ENCODE measurements around the gene DYTN. TPM values are rescaled to one million over a fixed set of nuclear protein-coding genes. Genes with fewer than 3 reads are reported as not detected.

Gene DYTN
- total RNA-seq, 1 donor from 2014 or later: not detected

DNA sequence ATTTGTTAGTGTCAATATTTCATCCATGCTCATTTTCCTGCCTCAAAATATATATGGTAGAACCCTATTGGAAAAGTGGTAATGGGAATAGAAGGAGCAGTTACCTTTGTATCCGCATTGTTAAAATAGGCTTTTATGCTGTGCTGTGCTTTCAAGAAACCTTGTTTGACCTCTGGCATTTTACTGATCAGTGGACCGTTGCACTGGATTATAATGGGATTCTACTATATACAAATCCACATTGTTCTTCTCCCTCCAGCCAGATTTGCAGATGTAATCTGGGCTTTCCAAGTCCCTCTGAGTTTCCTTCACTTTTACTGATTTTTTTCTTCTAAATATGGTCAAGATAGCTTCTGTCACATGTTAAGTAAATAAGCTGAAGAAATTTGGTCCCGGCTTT lies 99.2 kb downstream of the DYTN start:
- Histone ChIP-seq H3K27ac (ENCODE audit: low read depth, low read length) (no peak overlapping the region), H3K27me3 (ENCODE audit: control insufficient read depth in 3 of 3, insufficient read depth in 3 of 3, low read length in 3 of 3) (no peaks in the 10 kb centered on the region), H3K9me3 (ENCODE audit: control insufficient read depth in 3 of 3, low read length in 3 of 3) (no peaks in the 10 kb centered on the region), H3K9ac (ENCODE audit: low read depth in 1 of 3, low read length in 3 of 3) (no peak overlapping the region), H3K4me1 (ENCODE audit: control insufficient read depth in 3 of 3, insufficient read depth in 3 of 3, low read length in 3 of 3) (no peaks in the 10 kb centered on the region), H3K4me3 (ENCODE audit: low read length in 3 of 3) (no peak overlapping the region), H3K36me3 (ENCODE audit: control insufficient read depth in 3 of 3, insufficient read depth in 3 of 3, low read length in 3 of 3) (no peaks in the 10 kb centered on the region)

DNA sequence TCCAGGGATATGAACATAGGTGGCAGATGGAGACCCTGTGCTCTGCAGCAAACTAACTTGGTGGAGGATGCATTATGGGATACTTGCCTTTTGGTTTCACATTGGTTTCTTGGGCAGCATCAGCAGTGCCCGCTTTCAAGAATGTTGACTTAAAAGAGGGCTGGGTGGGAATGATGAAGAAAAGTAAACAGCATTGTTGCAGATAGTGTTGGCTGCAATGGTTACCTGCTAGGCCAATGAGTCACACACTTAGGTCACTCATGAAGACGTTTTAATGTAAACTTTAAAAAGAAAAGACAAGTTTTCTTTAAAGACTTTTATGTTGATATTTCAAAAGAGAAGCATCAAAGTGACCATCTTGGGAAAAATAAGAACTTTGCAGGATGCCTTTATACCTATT lies 102.0 kb downstream of the DYTN start:
- no peak overlapping the region for H3K9ac ChIP-seq (ENCODE audit: low read depth in 1 of 3, low read length in 3 of 3)
- no peaks in the 10 kb centered on the region for H3K36me3 ChIP-seq (ENCODE audit: control insufficient read depth in 3 of 3, insufficient read depth in 3 of 3, low read length in 3 of 3)
- H3K4me3 ChIP-seq (ENCODE audit: low read length in 3 of 3): no peak overlapping the region
- H3K27ac ChIP-seq (ENCODE audit: low read depth, low read length): no peak overlapping the region
- no peaks in the 10 kb centered on the region for H3K27me3 ChIP-seq (ENCODE audit: control insufficient read depth in 3 of 3, insufficient read depth in 3 of 3, low read length in 3 of 3)
- no peaks in the 10 kb centered on the region for H3K9me3 ChIP-seq (ENCODE audit: control insufficient read depth in 3 of 3, low read length in 3 of 3)
- H3K4me1 ChIP-seq (ENCODE audit: control insufficient read depth in 3 of 3, insufficient read depth in 3 of 3, low read length in 3 of 3): no peaks in the 10 kb centered on the region

DNA sequence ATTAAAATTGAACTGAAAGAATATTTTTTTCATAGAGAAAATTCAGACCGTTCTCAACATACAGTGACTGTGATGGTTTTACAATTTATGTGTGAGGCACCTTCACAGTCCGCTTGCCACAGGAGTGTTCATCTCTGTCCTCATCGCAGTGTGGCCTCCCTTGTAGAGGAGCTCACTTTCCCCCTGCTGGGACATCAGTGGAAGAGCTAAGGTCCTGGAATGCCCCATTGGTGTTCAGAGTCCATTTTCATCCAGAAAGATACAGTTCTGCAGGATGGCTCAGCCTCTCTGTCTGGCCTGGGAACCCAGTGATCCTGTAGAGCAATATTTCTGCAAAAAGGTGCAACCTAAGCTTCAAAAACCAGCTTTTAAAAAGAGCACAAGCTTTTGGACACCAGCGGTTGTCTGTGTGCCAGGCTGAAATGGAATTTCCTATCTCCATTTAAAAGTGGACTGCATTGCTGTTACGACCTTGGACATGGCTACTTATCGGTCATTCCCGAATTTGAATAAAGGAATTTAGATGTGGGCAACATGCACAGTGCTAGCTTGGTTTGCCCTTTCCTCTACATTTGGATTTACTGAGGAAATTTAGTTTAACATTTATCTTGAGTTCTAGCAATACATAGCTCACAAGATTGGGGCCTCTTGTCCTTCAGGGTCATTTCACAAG lies 102.6 kb downstream of the DYTN start:
- Histone ChIP-seq H3K4me1 (ENCODE audit: control insufficient read depth in 3 of 3, insufficient read depth in 3 of 3, low read length in 3 of 3) (no peaks in the 10 kb centered on the region), H3K27ac (ENCODE audit: low read depth, low read length) (no peak overlapping the region), H3K9me3 (ENCODE audit: control insufficient read depth in 3 of 3, low read length in 3 of 3) (no peaks in the 10 kb centered on the region)

DNA sequence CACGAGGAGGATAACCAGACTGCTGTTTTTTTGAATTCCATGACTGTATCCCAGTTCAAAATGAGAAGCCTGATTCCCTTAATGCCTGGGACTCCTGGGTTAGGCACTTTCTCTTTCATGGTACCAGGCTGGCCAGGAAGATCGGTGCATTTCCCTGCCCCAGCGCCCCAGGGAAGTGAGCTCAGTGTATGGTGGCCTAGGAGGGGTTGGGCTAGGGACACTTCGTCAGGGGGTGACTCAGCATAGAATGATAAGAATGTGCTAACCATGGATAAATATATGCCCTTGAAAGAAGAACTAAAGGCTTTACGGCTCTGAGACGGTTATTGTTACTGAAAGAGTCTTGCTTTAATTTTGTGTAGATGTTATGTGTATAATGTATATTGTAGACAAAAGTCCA lies 103.4 kb downstream of the DYTN start:
- H3K9ac ChIP-seq (ENCODE audit: low read depth in 1 of 3, low read length in 3 of 3): no peak overlapping the region
- no peak overlapping the region for H3K27ac ChIP-seq (ENCODE audit: low read depth, low read length)
- no peaks in the 10 kb centered on the region for H3K27me3 ChIP-seq (ENCODE audit: control insufficient read depth in 3 of 3, insufficient read depth in 3 of 3, low read length in 3 of 3)
- no peaks in the 10 kb centered on the region for H3K36me3 ChIP-seq (ENCODE audit: control insufficient read depth in 3 of 3, insufficient read depth in 3 of 3, low read length in 3 of 3)
- H3K9me3 ChIP-seq (ENCODE audit: control insufficient read depth in 3 of 3, low read length in 3 of 3): no peaks in the 10 kb centered on the region
- H3K4me3 ChIP-seq (ENCODE audit: low read length in 3 of 3): no peak overlapping the region
- no peaks in the 10 kb centered on the region for H3K4me1 ChIP-seq (ENCODE audit: control insufficient read depth in 3 of 3, insufficient read depth in 3 of 3, low read length in 3 of 3)

More for the DNA sequence above, 102.6 kb downstream of the DYTN start:
- H3K36me3 ChIP-seq (ENCODE audit: control insufficient read depth in 3 of 3, insufficient read depth in 3 of 3, low read length in 3 of 3): no peaks in the 10 kb centered on the region
- H3K9ac ChIP-seq (ENCODE audit: low read depth in 1 of 3, low read length in 3 of 3): no peak overlapping the region
- H3K4me3 ChIP-seq (ENCODE audit: low read length in 3 of 3): no peak overlapping the region
- H3K27me3 ChIP-seq (ENCODE audit: control insufficient read depth in 3 of 3, insufficient read depth in 3 of 3, low read length in 3 of 3): no peaks in the 10 kb centered on the region

DNA sequence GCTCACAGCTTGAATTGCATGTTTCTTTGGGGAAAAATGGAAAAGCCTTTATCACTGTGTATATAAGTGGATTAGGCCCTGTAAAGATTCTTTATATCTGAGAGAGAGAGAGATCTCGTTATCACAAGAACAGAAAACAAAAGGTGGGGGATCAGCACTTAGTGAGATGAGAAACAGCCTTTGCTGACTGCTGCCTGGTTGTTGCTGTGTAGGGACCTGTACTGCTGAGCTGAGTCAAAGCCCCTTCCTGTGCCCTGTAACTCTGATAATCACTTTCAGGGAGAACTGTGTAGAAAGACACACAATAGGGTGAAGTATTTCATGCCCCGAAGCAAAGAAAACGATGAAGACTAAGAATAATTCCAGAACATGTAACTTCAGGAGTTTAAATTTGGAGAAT lies 106.5 kb downstream of the DYTN start:
- Histone ChIP-seq H3K9ac (ENCODE audit: low read depth in 1 of 3, low read length in 3 of 3) (no peak overlapping the region), H3K4me1 (ENCODE audit: control insufficient read depth in 3 of 3, insufficient read depth in 3 of 3, low read length in 3 of 3) (no peaks in the 10 kb centered on the region), H3K27me3 (ENCODE audit: control insufficient read depth in 3 of 3, insufficient read depth in 3 of 3, low read length in 3 of 3) (no peaks in the 10 kb centered on the region), H3K27ac (ENCODE audit: low read depth, low read length) (no peak overlapping the region), H3K36me3 (ENCODE audit: control insufficient read depth in 3 of 3, insufficient read depth in 3 of 3, low read length in 3 of 3) (no peaks in the 10 kb centered on the region), H3K4me3 (ENCODE audit: low read length in 3 of 3) (no peak overlapping the region), H3K9me3 (ENCODE audit: control insufficient read depth in 3 of 3, low read length in 3 of 3) (no peaks in the 10 kb centered on the region)

DNA sequence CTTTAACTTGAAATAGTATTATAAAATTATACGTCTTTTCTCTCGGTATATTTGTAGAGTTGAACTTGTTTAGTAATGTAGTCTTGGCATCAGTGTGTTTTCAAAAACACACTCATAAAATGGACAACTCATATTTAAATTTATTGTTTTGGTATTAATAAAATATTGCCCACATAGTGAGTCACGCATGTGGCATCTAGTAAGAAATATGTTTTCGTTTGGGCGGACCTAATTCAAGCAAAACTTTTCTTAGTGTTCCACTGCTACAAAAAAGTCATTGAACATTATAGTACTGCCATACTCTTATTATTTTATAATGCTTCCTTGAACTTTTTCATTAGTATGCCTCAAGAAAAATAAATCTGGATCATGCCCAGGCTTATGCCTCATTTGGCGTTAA lies 107.0 kb downstream of the DYTN start:
- Histone ChIP-seq H3K9me3 (ENCODE audit: control insufficient read depth in 3 of 3, low read length in 3 of 3) (no peaks in the 10 kb centered on the region), H3K4me3 (ENCODE audit: low read length in 3 of 3) (no peak overlapping the region), H3K27ac (ENCODE audit: low read depth, low read length) (no peak overlapping the region), H3K36me3 (ENCODE audit: control insufficient read depth in 3 of 3, insufficient read depth in 3 of 3, low read length in 3 of 3) (no peaks in the 10 kb centered on the region), H3K9ac (ENCODE audit: low read depth in 1 of 3, low read length in 3 of 3) (no peak overlapping the region), H3K4me1 (ENCODE audit: control insufficient read depth in 3 of 3, insufficient read depth in 3 of 3, low read length in 3 of 3) (no peaks in the 10 kb centered on the region), H3K27me3 (ENCODE audit: control insufficient read depth in 3 of 3, insufficient read depth in 3 of 3, low read length in 3 of 3) (no peaks in the 10 kb centered on the region)

DNA sequence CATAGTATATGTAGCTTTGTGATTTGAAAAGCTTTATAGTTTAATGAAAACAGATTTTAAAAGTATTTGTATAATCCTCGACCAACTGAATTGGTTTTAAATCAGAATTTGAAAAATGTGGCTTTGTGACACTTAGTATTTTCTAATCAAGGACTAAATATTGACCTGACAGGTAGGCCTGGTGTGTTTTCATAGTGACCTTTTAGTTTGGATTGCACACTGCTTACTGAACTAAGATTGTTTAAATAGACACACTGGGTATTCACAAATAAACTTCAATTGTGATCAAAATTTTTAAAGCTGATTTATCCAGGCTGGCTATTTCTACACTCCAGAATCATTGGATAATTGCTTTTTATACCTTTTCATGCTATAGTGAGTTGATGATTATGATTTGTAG lies 107.7 kb downstream of the DYTN start:
- H3K27ac ChIP-seq (ENCODE audit: low read depth, low read length): no peak overlapping the region
- no peak overlapping the region for H3K9ac ChIP-seq (ENCODE audit: low read depth in 1 of 3, low read length in 3 of 3)
- no peaks in the 10 kb centered on the region for H3K27me3 ChIP-seq (ENCODE audit: control insufficient read depth in 3 of 3, insufficient read depth in 3 of 3, low read length in 3 of 3)
- H3K36me3 ChIP-seq (ENCODE audit: control insufficient read depth in 3 of 3, insufficient read depth in 3 of 3, low read length in 3 of 3): no peaks in the 10 kb centered on the region
- H3K4me1 ChIP-seq (ENCODE audit: control insufficient read depth in 3 of 3, insufficient read depth in 3 of 3, low read length in 3 of 3): no peaks in the 10 kb centered on the region
- no peak overlapping the region for H3K4me3 ChIP-seq (ENCODE audit: low read length in 3 of 3)
- H3K9me3 ChIP-seq (ENCODE audit: control insufficient read depth in 3 of 3, low read length in 3 of 3): no peaks in the 10 kb centered on the region

DNA sequence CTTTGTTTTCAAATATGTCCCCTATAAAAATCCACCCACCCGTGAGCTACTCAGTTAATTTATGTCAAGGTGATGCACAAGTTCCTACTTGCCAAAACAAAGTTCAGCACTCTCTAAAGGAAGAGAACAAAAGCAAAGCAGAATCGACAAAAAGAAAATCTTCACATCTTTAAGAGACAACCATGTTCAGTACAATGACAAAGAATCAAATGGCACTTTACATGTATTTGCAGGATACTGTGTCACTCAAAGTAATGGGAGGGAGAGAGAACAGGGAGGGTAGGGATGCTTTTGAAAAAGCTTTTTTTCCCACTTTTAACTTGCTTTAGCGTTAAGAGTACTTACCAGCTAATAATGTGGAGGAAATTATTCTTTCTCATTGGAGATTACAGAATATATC lies 115.0 kb downstream of the DYTN start:
- H3K9ac ChIP-seq (ENCODE audit: low read depth in 1 of 3, low read length in 3 of 3): no peak overlapping the region
- H3K27me3 ChIP-seq (ENCODE audit: control insufficient read depth in 3 of 3, insufficient read depth in 3 of 3, low read length in 3 of 3): no peaks in the 10 kb centered on the region
- no peaks in the 10 kb centered on the region for H3K9me3 ChIP-seq (ENCODE audit: control insufficient read depth in 3 of 3, low read length in 3 of 3)
- H3K4me3 ChIP-seq (ENCODE audit: low read length in 3 of 3): no peak overlapping the region
- H3K4me1 ChIP-seq (ENCODE audit: control insufficient read depth in 3 of 3, insufficient read depth in 3 of 3, low read length in 3 of 3): no peaks in the 10 kb centered on the region
- no peaks in the 10 kb centered on the region for H3K36me3 ChIP-seq (ENCODE audit: control insufficient read depth in 3 of 3, insufficient read depth in 3 of 3, low read length in 3 of 3)
- H3K27ac ChIP-seq (ENCODE audit: low read depth, low read length): no peak overlapping the region

Small RNA genes within 50 kb of the gene (small RNA-seq; reads per million reads assigned to genes)
- not detected for gene RF00019

Other genes starting within 250 kb of the DYTN start
- not detected for gene FAM237A, start 75.9 kb downstream of the DYTN start, total RNA-seq
- not detected for gene MDH1B, start 46.9 kb upstream of the DYTN start, total RNA-seq
- gene FASTKD2, start 47.2 kb upstream of the DYTN start, total RNA-seq: 35.0 TPM
- gene CPO, start 221.1 kb upstream of the DYTN start, total RNA-seq: not detected

Data from skeletal muscle tissue (tissue), 5 donors.